Uterus (tissue), 4 donors: ENCODE data around the gene NR2C2. TPM values are rescaled to one million over a fixed set of nuclear protein-coding genes. Genes with fewer than 3 reads are reported as not detected.
"Not testable (repeated sequence)": the region's sequence is repeated elsewhere in the genome, so short reads cannot be mapped to it uniquely, and the experiment has no call there.

Experiments
- DNase-seq, 2 donors: peaks; one replicate each; pipeline ENCODE4 v3.0.0-alpha.2; 2019 to 2020
- H3K27ac ChIP-seq, 2 donors: fragments of 200-600 bp; sonication (generic); 1 replicate in 1 of 2; 2 replicates in 1 of 2; pipeline ENCODE4 v1.5.1; 2016 to 2018
- H3K27me3 ChIP-seq, 2 donors: fragments of 200-600 bp; sonication (generic); one replicate each; pipeline ENCODE4 v1.5.1; 2018 to 2019; ENCODE audit warnings: control low read depth in 1 of 2
- H3K36me3 ChIP-seq, 2 donors: fragments of 200-600 bp; sonication (generic); one replicate each; pipeline ENCODE4 v1.5.1; 2019; ENCODE audit warnings: control low read depth in 1 of 2
- H3K4me1 ChIP-seq, 2 donors: fragments of 200-600 bp; sonication (generic); one replicate each; pipeline ENCODE4 v1.5.1; 2018 to 2019; ENCODE audit warnings: control low read depth in 1 of 2
- H3K4me3 ChIP-seq, 2 donors: fragments of 200-600 bp; sonication (generic); 1 replicate in 1 of 2; 2 replicates in 1 of 2; pipeline ENCODE4 v1.5.1; 2018 to 2019; ENCODE audit warnings: mild to moderate bottlenecking in 1 of 2
- H3K9me3 ChIP-seq, 2 donors: fragments of 200-600 bp; sonication (generic); one replicate each; pipeline ENCODE4 v1.5.1; 2019; ENCODE audit warnings: control low read depth in 1 of 2
- POLR2A ChIP-seq, 2 donors: fragments of 450-650 bp; IDR thresholded peaks; one replicate each; pipeline ENCODE4 v1.6.1; 2016; ENCODE audit warnings: antibody characterized with exemption in 2 of 2, mild to moderate bottlenecking in 1 of 2, moderate library complexity in 1 of 2
- intact Hi-C: fragments of 100-400 bp; cut with DNase I; formaldehyde crosslinking; loops from one replicate; pipeline ENCODE4 v1.15.1; 2023; ENCODE audit warnings: low total_unique reads
- total RNA-seq, 4 donors: library from RNA; depleted of rRNA in 3 of 4; stranded (reverse); fragments of >200 nt in 3 of 4; gene quantifications; one replicate each; pipeline versions ENCODE4 v1.1.0 to v1.2.4, GENCODE V29; 2014 to 2023
- TF ChIP-seq, protein P1 (sequence below), 4 experiments: fragments of 200-600 bp in 2 of 4; fragments of 450-650 bp in 2 of 4; sonication (generic) in 2 of 4; IDR thresholded peaks; one replicate each; pipeline ENCODE4 v1.5.1; 2016 to 2019; ENCODE audit warnings: antibody characterized with exemption in 4 of 4, mild to moderate bottlenecking in 2 of 4, moderate library complexity in 1 of 4
- donor health status: DM: yes; HTN: yes; CAD: no.

The NR2C2 gene
- total RNA-seq, 4 donors from 2014 or later, result 29.7 to 78.3 (median 61.0) TPM

DNA sequence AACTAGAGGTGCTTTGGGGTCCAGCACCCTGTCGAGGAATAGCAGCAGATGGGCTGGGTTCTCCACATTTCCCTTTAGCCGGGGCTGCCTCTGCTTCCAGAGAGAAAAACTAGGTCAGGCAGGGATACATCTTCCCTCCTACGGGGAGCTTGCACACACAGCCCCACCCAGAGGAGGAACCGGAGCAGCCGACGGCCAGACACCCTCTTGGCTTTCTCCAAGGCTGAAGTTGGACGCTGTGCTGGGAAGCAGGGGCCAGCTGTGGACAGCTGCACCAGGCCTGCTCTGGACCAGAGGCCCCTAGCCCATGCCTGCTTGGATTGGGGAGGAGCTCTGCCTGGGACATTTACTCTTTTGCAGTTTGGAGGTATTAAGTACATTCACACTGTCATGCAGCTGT, 44.7 kb upstream of the NR2C2 start:
- H3K27ac ChIP-seq, result peak overlapping the region; percentile 1 to 10
- no peaks in the 10 kb centered on the region for H3K9me3 ChIP-seq
- intact Hi-C loops, result no loop called here
- no peaks in the 10 kb centered on the region for H3K27me3 ChIP-seq
- no peaks in the 10 kb centered on the region for H3K4me1 ChIP-seq
- peak; percentile 60 to 79 for DNase-seq
- H3K36me3 ChIP-seq, result no peaks in the 10 kb centered on the region
- no peak overlapping the region for H3K4me3 ChIP-seq
- no peak for TF ChIP-seq POLR2A (IDR thresholded peaks at IDR 0.05)
- TF ChIP-seq, protein P1, sequence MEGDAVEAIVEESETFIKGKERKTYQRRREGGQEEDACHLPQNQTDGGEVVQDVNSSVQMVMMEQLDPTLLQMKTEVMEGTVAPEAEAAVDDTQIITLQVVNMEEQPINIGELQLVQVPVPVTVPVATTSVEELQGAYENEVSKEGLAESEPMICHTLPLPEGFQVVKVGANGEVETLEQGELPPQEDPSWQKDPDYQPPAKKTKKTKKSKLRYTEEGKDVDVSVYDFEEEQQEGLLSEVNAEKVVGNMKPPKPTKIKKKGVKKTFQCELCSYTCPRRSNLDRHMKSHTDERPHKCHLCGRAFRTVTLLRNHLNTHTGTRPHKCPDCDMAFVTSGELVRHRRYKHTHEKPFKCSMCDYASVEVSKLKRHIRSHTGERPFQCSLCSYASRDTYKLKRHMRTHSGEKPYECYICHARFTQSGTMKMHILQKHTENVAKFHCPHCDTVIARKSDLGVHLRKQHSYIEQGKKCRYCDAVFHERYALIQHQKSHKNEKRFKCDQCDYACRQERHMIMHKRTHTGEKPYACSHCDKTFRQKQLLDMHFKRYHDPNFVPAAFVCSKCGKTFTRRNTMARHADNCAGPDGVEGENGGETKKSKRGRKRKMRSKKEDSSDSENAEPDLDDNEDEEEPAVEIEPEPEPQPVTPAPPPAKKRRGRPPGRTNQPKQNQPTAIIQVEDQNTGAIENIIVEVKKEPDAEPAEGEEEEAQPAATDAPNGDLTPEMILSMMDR (IDR thresholded peaks at IDR 0.05), result peak in 1 of 4 experiments; percentile 33

DNA sequence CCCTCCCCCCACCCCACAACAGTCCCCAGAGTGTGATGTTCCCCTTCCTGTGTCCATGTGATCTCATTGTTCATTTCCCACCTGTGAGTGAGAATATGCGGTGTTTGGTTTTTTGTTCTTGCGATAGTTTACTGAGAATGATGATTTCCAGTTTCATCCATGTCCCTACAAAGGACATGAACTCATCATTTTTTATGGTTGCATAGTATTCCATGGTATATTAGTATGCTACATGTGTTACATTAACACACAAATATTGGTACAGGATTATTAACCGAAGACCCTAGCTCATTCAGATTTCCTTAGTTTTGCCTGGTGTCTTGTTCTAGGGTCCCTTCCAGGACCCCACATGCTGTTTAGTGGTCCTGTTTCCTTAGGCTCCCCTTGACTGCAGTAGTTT, 43.9 kb upstream of the NR2C2 start:
- H3K36me3 ChIP-seq, H3K27ac ChIP-seq, H3K4me3 ChIP-seq, H3K27me3 ChIP-seq, DNase-seq, H3K9me3 ChIP-seq, H3K4me1 ChIP-seq, intact Hi-C loops: not testable (repeated sequence)

DNA sequence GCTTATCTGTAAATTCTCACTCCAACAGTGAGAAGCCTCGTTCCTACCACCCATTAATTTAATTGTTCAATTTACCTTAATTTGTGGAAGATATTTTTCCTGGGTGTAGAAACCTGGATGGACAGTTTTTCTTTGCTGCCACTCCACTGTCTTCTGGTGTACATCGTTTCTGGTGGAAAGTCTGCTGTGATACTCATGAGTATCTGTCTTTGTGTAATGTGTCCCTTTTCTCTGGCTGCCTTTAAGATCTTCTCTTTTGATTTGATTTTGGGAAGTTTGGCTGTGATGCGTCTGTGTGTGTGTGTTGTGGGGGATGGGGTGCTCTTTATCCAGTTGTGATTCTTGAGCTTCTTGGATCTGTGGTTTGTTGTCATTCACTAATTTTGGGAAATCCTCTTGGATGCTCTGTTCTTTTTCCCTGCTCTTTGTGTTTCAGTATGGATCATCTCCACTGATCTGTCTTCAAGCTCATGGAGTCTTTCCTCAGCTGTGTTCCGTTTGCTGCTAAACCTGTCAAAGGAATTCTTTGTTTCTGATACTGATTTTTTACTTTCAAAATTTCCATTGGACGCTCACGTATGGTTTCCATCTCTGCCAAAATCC, 42.2 kb upstream of the NR2C2 start:
- intact Hi-C loops, result no loop called here
- DNase-seq, result no peak
- TF ChIP-seq POLR2A (IDR thresholded peaks at IDR 0.05), result no peak
- TF ChIP-seq, protein P1 (IDR thresholded peaks at IDR 0.05), result no peak

DNA sequence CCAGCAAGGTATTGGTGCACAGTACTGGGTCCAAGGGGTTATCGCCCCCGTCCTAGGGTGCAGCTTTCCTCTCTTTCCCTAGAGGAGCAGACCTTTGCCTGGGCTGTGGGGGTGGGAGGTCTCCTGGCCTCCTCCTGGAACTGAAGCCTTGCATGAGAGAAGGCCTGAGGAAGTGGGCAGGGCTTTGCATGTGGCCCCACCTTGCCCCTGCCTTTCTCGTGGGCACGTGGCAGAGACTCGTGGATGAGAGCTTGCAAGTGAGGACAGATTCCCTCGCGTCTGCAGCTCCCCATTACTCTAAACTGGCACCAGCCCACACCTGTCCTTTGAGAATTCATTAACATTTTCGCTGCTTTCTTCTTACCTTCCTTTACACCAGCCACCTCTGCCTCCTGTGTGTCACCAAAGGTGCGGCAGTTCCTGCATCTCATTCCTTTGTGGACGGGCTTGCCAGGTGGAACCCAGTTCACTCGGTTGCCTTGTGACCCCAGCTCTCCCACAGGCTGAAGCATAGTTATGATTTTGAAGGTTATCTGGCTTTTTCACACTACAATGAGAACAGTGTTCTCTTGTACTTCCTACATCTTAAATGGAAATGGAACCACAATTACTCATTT, 40.9 kb upstream of the NR2C2 start:
- intact Hi-C loops, result no loop called here
- H3K27me3 ChIP-seq, result no peaks in the 10 kb centered on the region
- H3K4me3 ChIP-seq, result no peak overlapping the region
- no peak overlapping the region for H3K27ac ChIP-seq
- DNase-seq, result no peak
- no peaks in the 10 kb centered on the region for H3K9me3 ChIP-seq
- H3K4me1 ChIP-seq, result no peaks in the 10 kb centered on the region
- TF ChIP-seq, protein P1 (IDR thresholded peaks at IDR 0.05), result no peak
- no peak for TF ChIP-seq POLR2A (IDR thresholded peaks at IDR 0.05)
- H3K36me3 ChIP-seq, result no peaks in the 10 kb centered on the region

More for the DNA sequence above, 42.2 kb upstream of the NR2C2 start:
- Histone ChIP-seq H3K9me3 (no peaks in the 10 kb centered on the region), H3K27ac (no peak overlapping the region), H3K4me1 (no peaks in the 10 kb centered on the region), H3K4me3 (no peak overlapping the region), H3K27me3 (no peaks in the 10 kb centered on the region), H3K36me3 (no peaks in the 10 kb centered on the region)

DNA sequence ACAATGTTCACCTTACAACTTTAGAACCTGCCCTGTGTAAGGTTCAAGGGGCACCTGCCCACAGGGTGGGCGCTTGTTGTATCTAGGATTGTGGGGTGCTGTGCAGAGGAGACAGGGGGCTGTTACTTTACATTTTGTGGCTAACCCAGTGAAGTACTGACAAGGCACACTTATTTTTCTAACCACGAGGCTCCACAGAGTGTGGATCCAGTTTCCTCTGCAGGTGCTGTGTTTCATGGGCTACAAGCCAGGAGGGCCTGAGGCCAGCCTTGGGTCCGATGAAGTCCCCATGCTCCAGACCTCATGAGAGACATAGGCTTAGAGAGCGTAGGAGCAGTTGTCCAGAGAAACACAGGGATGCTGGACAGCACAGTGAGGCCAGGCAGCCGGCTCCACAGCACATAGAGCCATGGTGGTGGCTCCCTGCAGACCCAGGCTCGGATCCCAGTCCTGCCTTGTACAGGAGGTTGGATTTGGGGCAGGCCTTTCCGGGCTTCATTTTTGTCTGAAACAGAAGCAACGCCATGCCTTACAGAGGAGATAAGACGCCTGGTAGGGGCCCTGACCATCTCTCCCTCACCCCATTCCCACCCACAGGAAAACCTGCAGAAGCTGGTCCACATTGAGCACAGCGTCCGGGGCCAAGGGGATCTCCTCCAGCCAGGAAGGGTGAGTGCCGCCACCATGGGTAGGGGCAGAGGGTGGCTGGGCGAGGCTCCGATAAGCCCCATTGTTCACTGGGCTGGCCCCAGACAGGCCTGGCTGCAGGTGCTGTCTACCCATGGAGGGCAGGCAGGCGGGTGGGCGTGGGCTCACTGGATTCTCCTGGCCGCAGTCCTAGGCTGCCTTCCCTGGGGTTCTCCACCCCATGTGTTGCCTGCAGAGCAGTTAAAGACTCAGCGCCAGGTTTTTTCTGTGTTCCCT, 40.1 kb upstream of the NR2C2 start:
- no peaks in the 10 kb centered on the region for H3K9me3 ChIP-seq
- TF ChIP-seq POLR2A (IDR thresholded peaks at IDR 0.05), result no peak
- TF ChIP-seq, protein P1 (IDR thresholded peaks at IDR 0.05), result no peak
- H3K4me3 ChIP-seq, result no peak overlapping the region
- no peaks in the 10 kb centered on the region for H3K4me1 ChIP-seq
- intact Hi-C loops, result no loop called here
- H3K36me3 ChIP-seq, result no peaks in the 10 kb centered on the region
- no peak overlapping the region for H3K27ac ChIP-seq
- no peak for DNase-seq
- no peaks in the 10 kb centered on the region for H3K27me3 ChIP-seq
